Measurements from ENCODE around the gene CEBPA.

DNA sequence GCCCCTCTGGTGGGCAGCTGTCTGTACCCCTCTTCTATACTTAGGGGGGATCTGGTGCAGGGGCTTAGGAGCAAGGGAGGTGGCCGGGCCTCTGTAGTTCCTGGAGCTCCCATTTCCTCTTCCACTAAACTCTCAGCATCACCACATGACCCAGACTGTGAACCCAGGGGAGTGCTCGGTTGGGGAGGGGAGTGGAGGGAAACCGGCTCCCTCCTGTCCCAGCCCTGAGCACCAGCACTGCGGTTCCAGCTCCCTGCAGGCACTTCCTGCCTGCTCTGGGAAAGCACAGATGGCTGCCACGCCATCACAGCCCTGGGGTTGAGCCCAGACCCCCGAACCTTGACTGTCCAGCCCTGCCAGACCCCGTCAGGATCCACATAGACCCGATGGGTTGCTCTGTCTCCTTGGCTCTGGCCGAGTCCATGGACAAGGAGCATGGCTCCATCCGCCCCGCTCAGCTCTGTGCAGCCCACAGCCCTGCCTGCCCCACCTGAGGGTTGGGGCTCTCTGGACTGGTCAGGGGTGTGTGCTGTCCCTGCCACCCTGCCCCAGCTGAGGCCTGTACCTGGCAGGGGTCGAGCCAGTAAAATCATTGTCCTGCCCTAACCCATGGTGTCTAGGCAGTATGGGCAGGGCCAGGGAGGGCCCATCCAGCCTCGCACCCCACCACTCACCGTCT, 40.7 kb downstream of the CEBPA start:
- TF ChIP-seq POLR2A (IDR thresholded peaks at IDR 0.05) (no peak), POLR2AphosphoS5 (IDR thresholded peaks at IDR 0.05) (no peak)
- TF ChIP-seq, protein P1, sequence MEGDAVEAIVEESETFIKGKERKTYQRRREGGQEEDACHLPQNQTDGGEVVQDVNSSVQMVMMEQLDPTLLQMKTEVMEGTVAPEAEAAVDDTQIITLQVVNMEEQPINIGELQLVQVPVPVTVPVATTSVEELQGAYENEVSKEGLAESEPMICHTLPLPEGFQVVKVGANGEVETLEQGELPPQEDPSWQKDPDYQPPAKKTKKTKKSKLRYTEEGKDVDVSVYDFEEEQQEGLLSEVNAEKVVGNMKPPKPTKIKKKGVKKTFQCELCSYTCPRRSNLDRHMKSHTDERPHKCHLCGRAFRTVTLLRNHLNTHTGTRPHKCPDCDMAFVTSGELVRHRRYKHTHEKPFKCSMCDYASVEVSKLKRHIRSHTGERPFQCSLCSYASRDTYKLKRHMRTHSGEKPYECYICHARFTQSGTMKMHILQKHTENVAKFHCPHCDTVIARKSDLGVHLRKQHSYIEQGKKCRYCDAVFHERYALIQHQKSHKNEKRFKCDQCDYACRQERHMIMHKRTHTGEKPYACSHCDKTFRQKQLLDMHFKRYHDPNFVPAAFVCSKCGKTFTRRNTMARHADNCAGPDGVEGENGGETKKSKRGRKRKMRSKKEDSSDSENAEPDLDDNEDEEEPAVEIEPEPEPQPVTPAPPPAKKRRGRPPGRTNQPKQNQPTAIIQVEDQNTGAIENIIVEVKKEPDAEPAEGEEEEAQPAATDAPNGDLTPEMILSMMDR (IDR thresholded peaks at IDR 0.05): no peak

All from prostate gland (tissue), 2 donors.